Measurements from ENCODE around the gene ITGB6.

Gene ITGB6

GRCh38 chr2:160199683-160200389 lies at the start of gene ITGB6:
TSS of gene ITGB6 (minus strand) at chr2:160200272. CDS start at chr2:160200063, 209 bp downstream.
- DNase-seq (ENCODE audit: low read depth) = no peak

DNA sequence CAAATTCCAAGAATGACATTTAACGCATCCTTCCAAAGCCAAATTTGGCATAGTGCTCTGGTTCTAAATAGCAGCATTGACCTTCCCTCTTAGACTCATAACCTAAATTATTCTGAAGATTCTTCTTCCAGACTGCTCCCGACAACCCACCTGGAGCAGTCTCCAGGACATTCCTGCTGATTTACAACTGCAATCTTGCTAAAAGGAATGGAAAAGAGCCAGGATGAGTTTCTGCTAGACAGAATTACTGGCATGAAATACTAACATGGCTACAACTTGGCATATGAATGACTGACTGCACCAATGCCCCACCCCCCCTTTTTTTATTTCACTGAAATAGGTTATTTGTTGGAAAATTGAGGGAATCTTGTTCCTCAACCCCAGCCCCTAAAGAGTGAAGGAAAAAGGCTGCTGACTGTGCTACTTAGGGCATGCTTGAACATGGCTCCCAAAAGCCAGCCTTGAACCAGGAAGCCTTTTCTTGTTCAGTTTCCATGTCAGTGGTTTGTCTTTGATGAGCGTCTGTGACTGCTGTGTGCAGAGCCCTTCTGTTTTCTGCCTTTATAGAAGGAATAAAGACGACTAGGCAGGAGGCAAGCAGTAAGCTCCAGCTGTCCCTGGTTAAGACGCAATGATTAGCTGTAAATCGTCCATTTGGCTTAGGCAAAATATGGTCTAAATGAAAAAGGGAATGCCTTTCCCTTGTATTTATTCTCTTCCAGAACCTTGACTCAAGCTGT lies 47.4 kb upstream of the ITGB6 start:
- no peak for DNase-seq (ENCODE audit: low read depth)

DNA sequence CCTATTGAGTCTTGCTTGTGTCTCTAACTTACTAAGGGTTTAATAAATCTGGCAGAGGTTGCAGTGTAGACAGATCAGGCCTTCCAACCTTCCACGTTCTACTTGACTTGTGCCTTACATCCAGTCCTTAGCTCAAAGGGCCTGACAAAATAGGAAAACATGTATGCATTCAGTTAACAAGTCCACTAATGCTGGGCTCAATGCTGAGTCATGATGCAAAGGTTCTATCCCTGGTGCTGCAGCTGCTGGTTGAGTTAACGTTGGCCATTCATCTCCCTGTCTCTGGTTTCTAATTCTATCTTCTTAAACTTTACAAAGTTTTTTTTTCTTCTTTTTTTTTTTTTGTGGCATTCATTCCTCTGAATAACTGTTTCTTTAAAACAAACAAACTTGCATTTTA lies 46.3 kb upstream of the ITGB6 start:
- peak; percentile 61 for DNase-seq (ENCODE audit: low read depth)

GRCh38 chr2:160245614-160246155 lies 45.6 kb upstream of the ITGB6 start:
- no peak for DNase-seq (ENCODE audit: low read depth)

- DNase-seq (ENCODE audit: low read depth) = no peak
Measured at GRCh38 chr2:160242893-160243564, 43.0 kb upstream of the ITGB6 start.

- DNase-seq (ENCODE audit: low read depth) = peak; percentile 88
Measured at GRCh38 chr2:160241251-160242137, 41.4 kb upstream of the ITGB6 start.

DNA sequence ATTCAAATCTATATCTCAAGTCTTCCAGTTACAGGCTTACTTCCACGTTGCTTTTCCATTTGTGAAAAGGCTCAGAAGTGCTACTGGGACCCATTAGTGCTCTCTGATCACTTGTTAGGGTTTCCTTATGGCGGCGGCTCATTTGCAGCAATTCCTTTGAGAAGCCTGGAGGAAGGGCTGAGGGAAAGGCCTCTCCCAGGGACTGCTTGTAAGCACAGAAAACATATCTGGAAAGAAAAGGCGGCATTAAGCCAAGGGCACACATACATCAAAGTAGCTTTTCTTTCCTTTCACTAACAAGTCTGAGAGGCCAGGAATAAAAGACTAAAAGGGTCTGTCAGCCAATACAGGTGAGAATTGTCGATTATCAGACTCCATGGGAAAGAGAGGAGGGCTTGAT lies 39.4 kb upstream of the ITGB6 start:
- no peak for DNase-seq (ENCODE audit: low read depth)

GRCh38 chr2:160238392-160238791 lies 38.3 kb upstream of the ITGB6 start:
- no peak for DNase-seq (ENCODE audit: low read depth)

DNA sequence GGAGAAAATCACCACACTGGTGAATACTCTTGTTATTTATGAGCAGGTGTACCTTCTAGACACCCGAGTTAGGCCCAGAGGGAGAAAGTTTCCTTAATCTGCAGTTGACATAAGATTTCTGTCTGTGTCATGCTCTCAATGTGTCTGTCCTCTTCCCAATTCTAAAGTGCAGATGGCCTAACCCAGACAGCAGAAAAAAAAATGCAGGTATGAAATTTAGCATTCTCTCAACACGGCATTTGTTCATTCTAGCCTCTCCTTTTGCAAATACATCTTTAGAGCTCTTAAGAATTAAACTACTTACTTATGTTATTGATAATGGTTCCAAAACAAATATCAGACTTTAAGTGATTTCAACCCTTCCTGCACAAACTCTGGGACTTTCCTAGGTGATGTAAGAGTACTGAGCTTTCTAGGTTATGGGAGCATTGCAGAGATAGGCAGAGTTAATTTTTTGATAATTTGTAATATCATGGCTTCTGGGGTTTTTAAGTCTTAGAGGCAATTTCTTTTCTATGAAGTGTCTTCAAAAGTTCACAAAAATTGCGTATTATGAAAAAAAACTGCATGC lies 32.9 kb upstream of the ITGB6 start:
- peak; percentile 62 for DNase-seq (ENCODE audit: low read depth)

DNA sequence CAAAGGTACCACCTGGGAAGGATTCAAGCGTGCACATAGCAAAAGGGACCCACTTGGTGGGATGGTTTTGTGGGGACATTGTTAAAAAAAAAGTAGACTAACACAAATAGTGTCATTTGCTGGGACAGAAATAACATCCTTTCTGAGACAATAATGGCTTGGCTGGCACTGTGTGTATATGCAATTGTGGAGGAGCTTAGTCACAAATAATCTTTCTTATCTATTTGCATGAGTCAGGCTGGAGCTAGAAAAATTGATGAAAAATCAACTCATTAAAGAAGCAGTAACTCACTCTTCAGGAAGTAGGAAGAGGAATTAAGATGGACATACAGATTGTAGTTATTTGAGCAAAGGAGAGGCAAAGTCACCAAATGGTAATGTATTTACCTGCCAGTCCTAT lies 29.5 kb upstream of the ITGB6 start:
- DNase-seq (ENCODE audit: low read depth) = peak; percentile 84

DNA sequence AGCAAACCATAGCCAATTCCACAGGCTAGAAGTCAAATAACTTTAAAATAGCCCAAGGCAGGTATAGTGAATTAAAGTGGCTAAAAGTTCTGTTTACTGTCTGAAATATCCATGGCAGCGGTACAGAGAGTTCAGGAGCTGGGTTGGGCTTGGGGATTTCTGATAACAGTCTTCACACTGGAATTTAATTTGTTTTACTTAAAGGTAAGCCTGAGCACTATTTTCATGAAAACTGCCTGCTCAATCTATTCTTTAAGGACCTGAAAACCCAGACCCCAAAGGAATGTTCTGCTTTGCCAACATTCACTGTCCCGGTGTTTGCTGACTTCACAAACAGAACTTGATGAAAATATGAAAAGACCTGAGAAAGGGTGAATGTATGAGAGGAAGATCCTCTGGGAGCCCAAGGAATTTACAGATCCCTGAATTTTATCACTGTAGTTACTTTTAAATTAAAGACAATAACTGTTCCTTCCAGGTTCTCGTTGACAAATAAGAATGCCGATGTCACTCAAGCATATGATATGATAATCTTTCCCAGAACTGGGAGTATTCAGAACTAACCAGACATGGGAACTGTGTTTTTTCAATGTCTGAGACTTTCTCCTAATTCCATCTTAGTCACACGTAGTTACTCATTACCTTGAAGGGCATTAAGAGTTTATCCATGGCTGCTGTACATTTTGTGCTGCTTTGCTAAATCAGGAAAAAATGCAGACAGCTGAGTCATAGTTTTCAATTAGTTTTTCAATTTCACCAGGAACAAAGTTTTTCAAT lies 28.3 kb upstream of the ITGB6 start:
- peak; percentile 97 for DNase-seq (ENCODE audit: low read depth)

DNA sequence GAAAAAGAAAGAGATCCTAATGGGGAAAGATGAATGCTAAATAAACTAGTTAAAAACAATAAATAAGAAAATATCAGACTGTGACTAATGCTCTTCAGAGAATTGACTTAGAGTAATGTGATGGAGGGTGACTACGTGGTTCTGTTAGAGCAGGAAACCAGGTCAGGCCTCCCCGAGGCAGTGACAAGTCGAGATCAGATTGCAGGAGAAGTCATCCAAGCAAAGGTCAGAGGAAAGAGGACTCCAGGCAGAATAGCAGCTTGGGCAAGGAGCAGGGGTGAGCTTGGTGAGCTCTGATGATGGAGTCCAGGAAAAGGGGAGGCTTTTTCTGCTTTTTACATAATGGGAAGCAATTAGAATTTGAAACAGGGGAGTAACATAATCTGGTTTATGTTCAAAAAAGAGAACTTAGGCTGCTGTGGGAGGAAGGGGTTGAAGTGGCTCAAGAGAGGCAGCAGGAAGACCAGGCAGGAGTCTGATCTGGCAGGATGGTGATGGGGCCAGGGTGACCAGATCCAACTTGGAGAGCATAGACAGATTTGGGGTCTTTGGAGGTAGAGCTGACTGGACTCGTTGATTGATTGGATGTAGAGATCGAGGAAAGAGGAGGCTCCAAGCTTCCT lies 27.3 kb upstream of the ITGB6 start:
- DNase-seq (ENCODE audit: low read depth) = peak; percentile 92

DNA sequence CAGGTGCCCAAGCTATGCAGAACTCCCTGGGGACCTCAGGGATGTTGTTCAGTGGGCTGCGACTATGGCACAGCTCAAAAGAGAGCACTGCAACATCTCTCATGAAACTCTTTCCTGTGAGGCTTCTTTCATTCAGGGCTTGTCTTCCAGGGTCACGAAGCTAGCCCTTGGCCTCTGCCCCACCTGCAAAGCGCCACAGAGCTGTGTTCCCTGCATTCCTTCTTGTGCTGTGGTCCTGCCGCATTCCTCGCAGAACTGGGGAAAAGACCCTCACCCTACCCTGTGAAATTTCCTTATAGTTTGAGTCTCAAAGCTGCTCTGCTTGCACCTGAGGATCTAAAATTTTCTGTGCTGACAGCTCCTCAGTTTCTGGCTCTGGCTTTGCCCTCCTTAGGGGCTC lies 26.3 kb upstream of the ITGB6 start:
- no peak for DNase-seq (ENCODE audit: low read depth)

DNA sequence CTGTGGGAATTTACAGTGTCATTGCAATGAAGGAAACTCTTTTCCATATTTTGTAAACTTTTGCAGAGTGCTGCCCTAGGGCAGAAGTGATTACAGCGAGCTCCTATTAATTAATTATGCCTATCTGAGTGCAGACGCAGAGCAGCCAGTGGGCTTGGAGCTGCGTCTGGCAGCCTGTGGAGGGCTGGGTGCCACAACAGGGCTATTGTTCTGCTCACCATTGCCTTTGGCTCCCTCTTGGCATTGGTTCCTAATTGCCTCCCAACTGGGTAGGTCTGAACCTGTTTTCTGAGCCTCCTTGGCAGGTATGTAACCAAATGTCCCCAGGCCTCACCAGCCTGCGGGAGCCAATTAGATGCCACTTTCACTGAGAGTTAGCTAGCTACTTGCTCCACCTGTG lies 25.6 kb upstream of the ITGB6 start:
- no peak for DNase-seq (ENCODE audit: low read depth)

GRCh38 chr2:160224507-160224906 lies 24.4 kb upstream of the ITGB6 start:
- no peak for DNase-seq (ENCODE audit: low read depth)

- peak; percentile 98 for DNase-seq (ENCODE audit: low read depth)
Measured at GRCh38 chr2:160224060-160224459, 24.0 kb upstream of the ITGB6 start.

- no peak for DNase-seq (ENCODE audit: low read depth)
Measured at GRCh38 chr2:160223560-160223959, 23.5 kb upstream of the ITGB6 start.

DNA sequence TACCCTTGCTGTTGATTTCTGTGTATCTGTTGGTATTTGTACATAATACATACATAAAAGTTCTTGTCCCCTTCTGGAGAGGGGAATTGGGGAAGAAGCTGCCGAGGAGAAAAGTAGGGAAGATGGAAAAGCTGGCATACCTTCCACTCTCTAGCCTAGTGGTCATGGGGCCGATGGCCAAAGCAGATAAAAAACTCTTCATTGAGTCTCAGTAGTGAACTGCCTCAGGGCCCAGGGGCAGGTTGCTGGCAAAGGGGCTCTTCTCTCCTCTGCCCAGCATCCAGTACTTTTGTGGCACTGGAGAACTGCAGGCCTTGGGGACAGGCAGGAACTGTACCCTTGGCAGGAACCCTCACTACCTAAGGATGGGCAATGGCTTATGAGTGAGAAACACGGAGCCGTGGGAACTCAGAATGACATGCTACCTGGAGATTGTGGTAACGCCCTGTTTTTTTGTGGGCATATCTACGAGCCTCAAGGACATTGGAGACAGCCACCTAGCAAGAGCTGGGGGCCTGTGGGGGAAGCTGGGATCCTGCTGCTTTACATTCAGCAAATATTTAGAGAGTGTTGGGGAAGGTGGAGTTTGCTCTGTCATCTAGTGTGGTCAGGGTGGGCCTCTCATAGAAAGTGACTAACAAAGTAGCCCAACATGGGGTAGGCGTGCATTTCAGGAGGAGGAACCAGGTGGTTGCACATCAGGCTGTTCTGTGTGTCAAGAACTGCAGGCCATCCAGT lies 22.6 kb upstream of the ITGB6 start:
- no peak for DNase-seq (ENCODE audit: low read depth)
